ENCODE measurements around the gene PSMB5.

Gene PSMB5

DNA sequence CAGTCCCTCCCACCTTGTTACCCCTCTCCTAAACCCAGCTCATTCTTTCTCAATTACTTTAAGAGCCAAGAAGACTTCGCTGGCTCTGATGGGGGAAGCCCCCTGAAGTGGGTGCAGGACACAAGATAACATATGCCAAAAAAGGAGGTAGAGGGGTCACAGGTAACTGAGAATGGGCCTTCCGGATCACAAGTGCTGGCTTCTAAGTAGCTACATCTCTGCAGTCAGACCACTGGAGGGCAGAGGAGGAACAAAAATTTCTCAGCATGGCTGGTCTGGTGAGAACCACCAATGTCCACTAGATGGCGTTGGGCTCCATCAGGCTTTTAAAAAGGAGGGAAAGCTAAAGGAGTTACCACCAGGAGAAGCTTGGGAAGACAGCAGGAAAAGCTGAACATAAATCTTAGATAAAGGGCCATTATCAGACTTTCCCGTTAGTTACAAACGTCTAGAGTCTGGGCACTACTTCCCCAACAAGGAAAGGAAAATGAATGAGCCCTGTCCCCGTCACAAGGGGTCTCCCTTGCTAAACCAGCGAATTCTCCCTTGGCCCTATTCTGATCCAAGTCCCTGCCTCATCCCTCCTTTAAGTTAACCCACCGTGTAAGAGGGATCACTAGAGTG, 34.2 kb upstream of the PSMB5 start:
- H2AK5ac ChIP-seq (ENCODE audit: low read depth, low read length), result no peak overlapping the region
- H4K91ac ChIP-seq (ENCODE audit: low read depth, low read length, poor library complexity), result no peak overlapping the region
- H3K36me3 ChIP-seq (replicated peaks in 1 of 2; ENCODE audit: control insufficient read depth in 2 of 2, insufficient read depth in 2 of 2, low read length in 2 of 2), result peaks cover 50 to 71% of the 10 kb centered on the region in 2 donors
- H3K9ac ChIP-seq (ENCODE audit: low read depth, low read length, poor library complexity), result no peak overlapping the region
- H4K8ac ChIP-seq (ENCODE audit: low read depth, low read length), result no peak overlapping the region
- peaks cover 23 to 25% of the 10 kb centered on the region in 2 donors for H3K4me1 ChIP-seq (ENCODE audit: control insufficient read depth in 2 of 2, insufficient read depth in 1 of 2, low read depth in 1 of 2, low read length in 2 of 2)
- H3K79me1 ChIP-seq (ENCODE audit: low read depth, low read length), result peaks cover 8% of the 10 kb centered on the region
- no peak overlapping the region for H2BK5ac ChIP-seq (ENCODE audit: low read length)
- no CpG with 5 or more reads among the region's 8 CpGs for WGBS, 2 donors (ENCODE audit: extremely low coverage in 2 of 2, insufficient read length in 2 of 2, insufficient replicate concordance in 1 of 2)
- no peak overlapping the region for H3K4me2 ChIP-seq (ENCODE audit: insufficient read depth, low read length, poor library complexity, severe bottlenecking)
- H3K27me3 ChIP-seq (ENCODE audit: control insufficient read depth in 3 of 3, insufficient read depth in 3 of 3, low read depth in 1 of 3, low read length in 3 of 3), result no peaks in the 10 kb centered on the region
- H2BK120ac ChIP-seq (ENCODE audit: low read depth, low read length), result no peak overlapping the region
- H3K23ac ChIP-seq (ENCODE audit: low read depth, low read length, poor library complexity), result no peak overlapping the region
- H3K4me3 ChIP-seq (ENCODE audit: low read length in 2 of 2), result no peak overlapping the region
- H3K4ac ChIP-seq (ENCODE audit: low read length), result no peak overlapping the region
- no peak overlapping the region for H2BK12ac ChIP-seq (ENCODE audit: low read length)
- H3K9me3 ChIP-seq (replicated peaks in 1 of 2; ENCODE audit: control insufficient read depth in 2 of 2, insufficient read depth in 1 of 2, low read depth in 1 of 2, low read length in 2 of 2), result no peaks in the 10 kb centered on the region
- H3K14ac ChIP-seq (ENCODE audit: low read length), result no peak overlapping the region
- no peak overlapping the region for H2BK15ac ChIP-seq (ENCODE audit: low read length)
- no peak overlapping the region for H2AFZ ChIP-seq (ENCODE audit: low read length)
- no peak overlapping the region for H3K18ac ChIP-seq (ENCODE audit: low read length)
- peak overlapping the region; percentile 59 for H3K27ac ChIP-seq (replicated peaks; ENCODE audit: low read length)
- DNase-seq (ENCODE audit: low spot score), result peak; percentile 89

DNA sequence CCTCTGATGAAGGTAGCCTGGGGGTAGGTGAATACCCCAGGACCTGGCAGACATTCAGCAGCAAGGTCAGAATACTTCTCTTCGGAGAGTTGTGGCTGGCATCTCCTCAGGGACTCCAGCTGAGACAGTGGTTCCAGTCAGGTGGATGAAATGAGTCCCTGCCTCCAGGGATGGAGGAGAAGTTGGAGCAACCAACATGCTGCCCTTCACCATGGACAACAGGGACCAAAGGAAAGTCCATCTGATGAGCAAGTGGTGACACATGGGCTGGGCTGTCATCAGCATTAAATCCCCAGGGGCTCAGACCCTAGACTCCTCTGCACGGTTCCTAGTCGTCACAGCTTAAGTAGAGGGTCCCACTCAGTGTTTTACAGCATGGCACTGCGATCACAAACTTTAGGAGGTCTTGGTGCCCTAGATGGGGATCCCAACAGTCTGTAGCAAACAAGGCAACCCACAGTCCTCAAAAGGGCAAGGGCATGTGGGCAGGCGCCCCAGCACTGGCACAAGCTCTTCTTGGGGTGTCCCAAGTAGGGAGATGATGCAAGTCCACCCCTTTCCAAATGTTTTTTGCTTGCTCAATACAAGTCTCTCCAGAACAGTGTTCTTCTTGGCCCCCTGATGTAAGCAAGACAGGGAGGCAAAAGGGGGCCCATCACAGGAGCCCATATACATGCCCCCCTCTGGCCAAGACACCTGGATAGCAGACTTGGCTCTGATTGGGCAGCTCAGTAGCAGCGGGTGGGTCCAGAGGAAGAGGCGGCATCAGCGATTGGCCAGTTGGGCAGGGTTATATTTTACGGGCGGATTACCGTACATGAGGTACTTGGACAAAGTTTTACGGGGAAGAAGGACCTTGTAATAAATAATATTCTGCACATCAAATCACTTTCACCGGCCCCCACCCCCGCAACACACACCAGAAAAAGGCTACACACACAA, 33.4 kb upstream of the PSMB5 start:
- Histone ChIP-seq H3K4me1 (ENCODE audit: control insufficient read depth in 2 of 2, insufficient read depth in 1 of 2, low read depth in 1 of 2, low read length in 2 of 2) (peaks cover 23 to 25% of the 10 kb centered on the region in 2 donors), H2BK12ac (ENCODE audit: low read length) (no peak overlapping the region), H2BK120ac (ENCODE audit: low read depth, low read length) (no peak overlapping the region), H3K27ac (replicated peaks; ENCODE audit: low read length) (no peak overlapping the region), H3K36me3 (replicated peaks in 1 of 2; ENCODE audit: control insufficient read depth in 2 of 2, insufficient read depth in 2 of 2, low read length in 2 of 2) (peaks cover 56 to 77% of the 10 kb centered on the region in 2 donors), H2AK5ac (ENCODE audit: low read depth, low read length) (no peak overlapping the region), H2AFZ (ENCODE audit: low read length) (no peak overlapping the region), H4K8ac (ENCODE audit: low read depth, low read length) (no peak overlapping the region), H3K18ac (ENCODE audit: low read length) (no peak overlapping the region), H2BK15ac (ENCODE audit: low read length) (no peak overlapping the region), H3K4me2 (ENCODE audit: insufficient read depth, low read length, poor library complexity, severe bottlenecking) (peak overlapping the region; percentile 12), H3K4me3 (ENCODE audit: low read length in 2 of 2) (no peak overlapping the region), H3K14ac (ENCODE audit: low read length) (no peak overlapping the region), H3K9ac (ENCODE audit: low read depth, low read length, poor library complexity) (no peak overlapping the region), H3K27me3 (ENCODE audit: control insufficient read depth in 3 of 3, insufficient read depth in 3 of 3, low read depth in 1 of 3, low read length in 3 of 3) (no peaks in the 10 kb centered on the region), H2BK5ac (ENCODE audit: low read length) (no peak overlapping the region), H3K9me3 (replicated peaks in 1 of 2; ENCODE audit: control insufficient read depth in 2 of 2, insufficient read depth in 1 of 2, low read depth in 1 of 2, low read length in 2 of 2) (no peaks in the 10 kb centered on the region), H3K79me1 (ENCODE audit: low read depth, low read length) (peaks cover 8% of the 10 kb centered on the region), H3K4ac (ENCODE audit: low read length) (no peak overlapping the region), H4K91ac (ENCODE audit: low read depth, low read length, poor library complexity) (no peak overlapping the region), H3K23ac (ENCODE audit: low read depth, low read length, poor library complexity) (no peak overlapping the region)
- no peak for DNase-seq (ENCODE audit: low spot score)
- no CpG with 5 or more reads among the region's 14 CpGs for WGBS, 2 donors (ENCODE audit: extremely low coverage in 2 of 2, insufficient read length in 2 of 2, insufficient replicate concordance in 1 of 2)

DNA sequence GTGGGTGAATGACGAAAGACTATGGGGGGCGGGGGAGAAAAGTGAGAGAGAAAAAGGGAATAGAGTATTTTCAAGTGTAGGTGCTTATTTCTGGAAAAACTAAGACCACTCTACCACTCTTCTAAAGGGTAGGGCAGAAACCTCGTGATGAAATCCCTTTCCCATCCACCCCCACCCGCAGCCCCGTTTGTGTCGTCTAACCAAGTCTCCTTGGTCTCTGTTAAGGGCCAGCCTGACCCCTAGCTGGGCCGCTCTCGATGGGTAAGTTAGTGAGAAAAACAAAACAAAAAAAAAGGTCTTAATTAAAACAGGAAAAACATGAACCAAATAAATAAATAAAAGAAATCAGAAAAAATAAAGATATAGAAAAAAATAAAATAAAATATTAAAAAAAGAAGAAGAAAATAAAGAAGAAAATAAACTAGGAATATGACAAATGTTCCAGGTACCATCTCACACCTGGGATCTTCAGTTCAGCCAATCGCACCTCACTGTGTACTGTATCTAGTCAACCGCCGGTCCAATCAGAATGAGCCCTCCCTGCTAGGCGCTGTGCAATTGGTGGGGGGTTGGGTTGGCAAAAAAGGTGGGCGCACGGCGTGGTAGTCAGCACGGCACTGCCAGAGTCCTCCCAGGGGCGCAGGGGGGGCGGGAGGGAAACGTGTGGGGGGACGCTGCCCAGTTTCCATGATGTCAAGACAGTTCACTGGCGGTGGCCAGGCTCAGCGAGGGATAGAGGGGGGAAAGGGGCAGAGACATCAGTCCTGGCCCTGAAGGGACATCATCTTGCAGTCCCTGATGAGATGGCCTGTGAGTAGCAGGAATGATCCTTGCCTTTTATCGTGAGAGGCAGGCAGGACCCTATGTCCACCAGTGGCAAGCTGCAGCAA, 32.4 kb upstream of the PSMB5 start:
- H3K27me3 ChIP-seq (ENCODE audit: control insufficient read depth in 3 of 3, insufficient read depth in 3 of 3, low read depth in 1 of 3, low read length in 3 of 3), result no peaks in the 10 kb centered on the region
- H3K14ac ChIP-seq (ENCODE audit: low read length), result no peak overlapping the region
- H3K9ac ChIP-seq (ENCODE audit: low read depth, low read length, poor library complexity), result no peak overlapping the region
- H2AK5ac ChIP-seq (ENCODE audit: low read depth, low read length), result no peak overlapping the region
- no peak overlapping the region for H3K18ac ChIP-seq (ENCODE audit: low read length)
- H3K27ac ChIP-seq (replicated peaks; ENCODE audit: low read length), result no peak overlapping the region
- no peaks in the 10 kb centered on the region for H3K9me3 ChIP-seq (replicated peaks in 1 of 2; ENCODE audit: control insufficient read depth in 2 of 2, insufficient read depth in 1 of 2, low read depth in 1 of 2, low read length in 2 of 2)
- H2BK15ac ChIP-seq (ENCODE audit: low read length), result no peak overlapping the region
- H3K36me3 ChIP-seq (replicated peaks in 1 of 2; ENCODE audit: control insufficient read depth in 2 of 2, insufficient read depth in 2 of 2, low read length in 2 of 2), result peaks cover 61 to 77% of the 10 kb centered on the region in 2 donors
- H3K79me1 ChIP-seq (ENCODE audit: low read depth, low read length), result peaks cover 8% of the 10 kb centered on the region
- no peak overlapping the region for H2BK12ac ChIP-seq (ENCODE audit: low read length)
- H2BK120ac ChIP-seq (ENCODE audit: low read depth, low read length), result no peak overlapping the region
- no peak overlapping the region for H2AFZ ChIP-seq (ENCODE audit: low read length)
- H3K4me1 ChIP-seq (ENCODE audit: control insufficient read depth in 2 of 2, insufficient read depth in 1 of 2, low read depth in 1 of 2, low read length in 2 of 2), result peaks cover 21 to 23% of the 10 kb centered on the region in 2 donors
- no peak overlapping the region for H3K23ac ChIP-seq (ENCODE audit: low read depth, low read length, poor library complexity)
- no peak overlapping the region for H3K4ac ChIP-seq (ENCODE audit: low read length)
- H4K91ac ChIP-seq (ENCODE audit: low read depth, low read length, poor library complexity), result no peak overlapping the region
- no peak overlapping the region for H4K8ac ChIP-seq (ENCODE audit: low read depth, low read length)
- no peak overlapping the region for H2BK5ac ChIP-seq (ENCODE audit: low read length)
- H3K4me2 ChIP-seq (ENCODE audit: insufficient read depth, low read length, poor library complexity, severe bottlenecking), result no peak overlapping the region
- no peak overlapping the region for H3K4me3 ChIP-seq (ENCODE audit: low read length in 2 of 2)
- WGBS, 2 donors (ENCODE audit: extremely low coverage in 2 of 2, insufficient read length in 2 of 2, insufficient replicate concordance in 1 of 2), result no CpG with 5 or more reads among the region's 23 CpGs
- no peak for DNase-seq (ENCODE audit: low spot score)
